SK-MEL-5 (cell line): ENCODE data around the gene CC2D2A. TPM values are rescaled to one million over a fixed set of nuclear protein-coding genes. Genes with fewer than 3 reads are reported as not detected.

Source experiments
- DNase-seq: peaks from one replicate; pipeline ENCODE4 v3.0.0-alpha.2; 2016; ENCODE audit warnings: low read depth, low spot score
- in situ Hi-C: cut with HindIII; loops from 2 replicates; pipeline ENCODE4 v1.10.0; 2016; ENCODE audit warnings: low sequenced_read_pairs, high pct_unique_total_duplicates, low pct_unique_long_range_greater_than_20kb
- total RNA-seq: library from RNA; depleted of rRNA; stranded (reverse); fragments of >200 nt; shearing (Covaris generic); gene quantifications from 2 replicates; pipeline ENCODE4 v1.2.3, GENCODE V29; 2014

The CC2D2A gene
- total RNA-seq, 1 experiment from 2014 or later, result 33.2 TPM

DNA sequence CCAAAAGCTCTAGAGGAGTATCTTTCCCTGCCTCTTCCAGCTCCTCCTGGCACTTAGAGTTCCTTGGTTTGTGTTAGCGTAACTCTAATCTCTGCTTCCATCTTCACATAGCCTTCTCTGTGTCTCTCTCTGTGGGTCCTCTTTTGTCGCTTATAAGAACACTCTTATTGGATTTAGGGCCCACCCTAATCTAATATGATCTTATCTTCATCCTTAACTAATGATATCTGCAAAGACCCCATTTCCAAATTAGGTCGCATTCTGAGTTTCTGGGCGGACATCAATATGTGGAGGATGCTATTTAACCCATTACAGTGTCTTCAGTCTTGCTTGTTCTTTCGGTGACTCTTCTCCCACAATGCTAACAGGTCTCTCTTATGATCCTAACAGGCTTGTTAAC lies 72.3 kb downstream of the CC2D2A start:
- in situ Hi-C loops, result no loop called here
- no peak for DNase-seq

DNA sequence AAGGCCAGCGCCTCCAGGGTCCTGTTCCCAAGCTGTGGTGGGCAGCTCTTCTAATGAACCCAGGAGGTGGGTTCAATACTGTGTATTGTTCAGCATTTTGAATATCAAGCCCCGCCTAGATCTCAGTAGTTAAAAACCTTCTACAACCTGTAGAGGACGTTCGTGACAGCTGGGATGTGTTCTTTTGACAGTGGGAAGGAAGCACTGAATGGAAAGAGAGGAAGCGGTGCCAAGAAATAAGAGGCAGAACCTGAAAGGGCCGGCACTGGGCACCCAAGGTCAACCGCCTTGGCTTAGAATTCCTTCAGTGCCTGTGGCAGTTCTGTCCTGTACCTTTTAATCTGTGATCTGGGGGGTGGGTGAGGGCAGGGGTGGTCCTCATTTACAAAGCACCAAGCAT lies 73.1 kb downstream of the CC2D2A start:
- no peak for DNase-seq
- in situ Hi-C loops, result no loop called here

DNA sequence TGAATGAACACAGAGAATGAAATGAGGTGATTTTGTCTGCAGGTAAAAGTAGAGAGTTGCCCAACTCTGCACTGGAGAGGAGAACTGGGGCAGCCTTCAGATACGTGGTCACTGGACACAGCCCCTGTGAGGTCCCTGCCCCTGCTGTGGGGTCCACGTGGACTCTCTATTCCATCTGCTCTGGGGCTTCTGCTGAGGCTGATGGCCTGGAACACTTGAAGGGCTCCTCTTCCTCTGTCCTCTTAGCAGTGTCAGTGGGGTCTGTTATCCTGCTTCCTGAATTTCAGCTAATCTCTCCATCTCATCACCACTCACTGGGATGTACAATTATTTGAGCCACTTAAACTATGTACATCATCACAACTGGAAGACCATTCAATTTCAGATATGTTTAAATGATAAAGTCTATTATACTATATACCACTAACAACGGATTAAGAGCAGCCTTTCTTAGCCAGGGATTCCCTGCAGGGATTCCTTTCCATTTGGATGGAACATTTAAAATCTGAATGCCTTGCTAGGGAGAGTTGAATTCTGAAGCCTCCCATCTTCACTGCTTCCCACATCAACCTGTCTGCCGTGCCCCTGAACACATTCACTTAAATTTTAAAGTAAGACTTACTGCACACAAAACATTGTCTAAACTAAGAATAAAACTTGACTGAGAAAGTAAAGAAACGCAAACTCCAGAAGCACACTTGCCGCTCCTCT lies 74.0 kb downstream of the CC2D2A start:
- DNase-seq, result no peak
- in situ Hi-C loops, result no loop called here

GRCh38 chr4:15544248-15544729 lies 74.6 kb downstream of the CC2D2A start:
- in situ Hi-C loops, result no loop called here
- DNase-seq, result no peak

GRCh38 chr4:15545371-15545770 lies 75.7 kb downstream of the CC2D2A start:
- in situ Hi-C loops, result no loop called here
- no peak for DNase-seq

DNA sequence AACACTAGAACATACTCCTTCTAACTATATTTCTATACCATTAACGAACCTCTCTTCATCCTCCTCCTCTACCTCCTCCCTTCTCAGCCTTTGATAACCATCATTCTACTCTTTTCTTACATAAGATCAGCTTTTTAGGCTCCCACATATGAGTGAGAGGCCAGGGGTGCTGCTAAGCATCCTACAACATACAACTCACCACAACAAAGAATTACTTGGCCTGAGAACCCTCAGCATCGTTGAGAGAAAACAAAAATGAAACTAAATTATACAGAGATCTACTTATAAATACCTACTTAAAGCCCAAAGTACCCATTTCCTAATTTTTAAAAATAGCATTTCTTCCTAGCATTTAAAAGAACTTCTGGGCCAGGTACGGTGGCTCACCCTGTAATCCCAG lies 77.7 kb downstream of the CC2D2A start:
- no peak for DNase-seq
- in situ Hi-C loops, result no loop called here

DNA sequence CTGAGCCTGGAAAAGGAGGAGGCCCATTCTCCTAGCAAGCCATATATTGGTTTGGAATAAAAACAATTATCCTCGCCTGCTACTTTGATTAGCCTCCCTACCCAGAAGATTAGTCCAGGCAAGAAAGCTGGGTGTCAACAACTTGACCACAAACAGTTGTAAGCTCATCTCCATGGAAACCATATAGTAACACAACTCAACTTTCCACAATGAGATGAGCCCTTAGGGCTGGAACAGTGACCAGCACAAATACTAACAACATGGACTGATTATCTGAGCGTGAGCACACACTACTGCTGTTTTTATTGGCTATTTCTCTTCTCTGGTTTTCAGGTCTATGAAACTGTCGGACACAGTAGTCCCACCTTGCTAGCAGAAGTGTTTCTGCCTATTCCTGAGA lies 80.8 kb downstream of the CC2D2A start:
- in situ Hi-C loops, result no loop called here
- DNase-seq, result peak; percentile 4

DNA sequence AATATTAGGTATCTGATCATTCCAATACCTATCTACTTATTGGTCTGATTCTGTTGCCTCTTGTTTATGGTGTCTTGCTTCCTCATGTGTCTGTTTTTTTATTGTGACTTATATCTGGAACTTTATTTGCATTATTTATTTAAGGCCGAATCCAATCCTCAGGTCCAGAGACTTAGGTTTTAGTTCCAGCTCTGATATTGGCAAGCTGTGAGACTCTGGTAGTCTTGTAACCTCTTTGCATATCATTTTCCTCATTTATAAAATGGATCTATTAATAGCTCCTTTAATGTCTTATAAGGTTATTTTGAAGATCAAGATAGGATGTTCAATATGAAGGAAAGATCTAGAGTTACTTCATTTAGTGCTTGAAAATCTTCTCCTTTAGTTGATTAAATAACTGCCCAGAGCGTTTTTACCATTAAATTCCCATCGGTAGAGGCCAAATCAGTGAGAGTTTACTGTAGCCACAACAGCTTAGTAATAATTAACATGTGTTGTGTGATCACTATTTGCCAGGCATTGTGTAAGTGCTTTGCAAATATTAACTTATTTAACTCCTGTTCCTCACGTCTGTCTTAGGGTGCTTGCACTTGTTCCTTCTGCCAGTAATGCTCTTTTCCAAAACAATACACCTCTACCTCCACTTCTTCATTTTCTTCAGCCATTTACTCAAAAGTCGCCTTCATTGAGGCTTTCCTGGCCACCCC lies 82.2 kb downstream of the CC2D2A start:
- in situ Hi-C loops, result no loop called here
- no peak for DNase-seq

- no peak for DNase-seq
- in situ Hi-C loops, result no loop called here
Measured at GRCh38 chr4:15552557-15553362, 83.1 kb downstream of the CC2D2A start.

DNA sequence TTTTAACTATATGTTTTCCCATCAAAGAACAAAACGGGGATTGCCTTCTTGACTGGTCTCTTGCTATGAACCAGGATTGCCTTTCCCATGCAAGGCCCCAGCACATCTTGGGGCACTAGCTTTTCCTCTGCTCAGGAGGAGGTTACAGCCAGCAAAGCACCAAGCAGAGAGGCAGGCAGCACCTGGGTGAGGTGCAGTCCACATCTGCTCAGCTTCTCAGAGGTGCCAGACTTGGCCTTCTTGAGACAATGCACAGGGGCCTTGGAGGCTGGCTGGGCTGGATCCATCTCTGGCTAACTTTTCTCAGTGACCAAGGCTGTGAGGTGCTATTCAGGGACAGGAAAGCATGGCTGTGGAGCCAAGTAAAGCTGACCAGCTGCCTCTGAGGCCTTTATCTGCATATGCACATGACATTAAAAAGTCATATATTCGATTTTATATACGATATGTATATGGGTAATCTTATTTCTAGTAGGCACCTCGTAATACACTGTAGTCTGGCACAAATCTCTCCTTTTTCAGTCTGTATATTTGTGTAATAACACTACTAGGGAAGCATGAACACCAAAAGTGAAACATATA lies 86.9 kb downstream of the CC2D2A start:
- in situ Hi-C loops, result no loop called here
- DNase-seq, result no peak

DNA sequence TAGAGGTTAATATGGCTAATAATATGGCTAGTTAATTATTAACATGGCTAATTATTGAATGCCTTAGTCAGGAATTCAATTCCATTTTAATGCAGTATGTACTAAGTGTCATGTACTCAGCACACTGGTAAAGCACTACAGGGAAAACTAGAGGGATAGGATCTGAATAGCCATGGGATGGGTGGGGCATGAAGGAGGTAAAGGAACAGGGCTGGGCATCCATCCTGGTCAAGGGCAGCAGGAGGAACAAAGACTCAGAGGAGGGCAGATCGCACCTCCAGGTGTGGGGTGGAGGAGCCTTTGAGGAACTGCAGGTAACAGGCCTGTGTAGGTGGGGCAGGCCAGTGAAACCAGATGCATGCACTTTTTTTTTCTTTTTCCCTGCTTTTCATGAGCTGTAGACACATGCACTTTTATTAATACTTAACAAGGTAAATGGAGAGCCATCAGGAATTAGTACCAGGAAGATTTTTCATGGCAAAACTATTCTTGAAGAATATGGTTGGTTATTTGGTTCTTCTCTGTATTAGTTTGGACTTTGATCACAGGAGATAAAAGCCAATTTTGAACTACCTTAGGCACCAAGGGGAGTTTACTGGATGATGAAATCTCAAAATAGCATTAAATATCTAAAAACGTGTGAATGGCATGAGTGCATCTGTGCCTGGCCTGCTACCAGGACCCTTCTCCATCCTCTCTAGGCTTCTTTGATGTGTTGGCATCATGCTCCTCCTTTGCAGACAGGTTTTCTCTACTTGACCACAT lies 88.3 kb downstream of the CC2D2A start:
- in situ Hi-C loops, result no loop called here
- no peak for DNase-seq

DNA sequence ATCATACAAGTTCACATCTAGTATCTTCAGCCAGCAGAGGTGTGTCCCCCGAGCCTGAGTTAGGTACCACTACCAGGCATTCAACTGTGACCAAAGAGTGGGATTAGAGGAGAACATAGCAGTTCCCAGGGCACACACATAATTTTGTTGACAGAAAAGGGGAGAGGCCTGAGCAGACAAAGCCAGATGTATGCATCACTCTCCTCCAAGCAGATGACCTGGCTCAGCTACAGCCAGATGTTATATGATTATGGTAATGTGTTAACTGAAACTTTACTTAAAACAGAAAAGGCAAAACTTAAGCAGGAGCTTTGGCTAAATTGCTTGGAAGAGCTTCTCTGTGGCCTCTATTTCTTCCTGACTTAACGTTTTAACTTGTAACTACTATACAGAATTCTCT lies 88.9 kb downstream of the CC2D2A start:
- in situ Hi-C loops, result no loop called here

GRCh38 chr4:15562114-15562513 lies 92.4 kb downstream of the CC2D2A start:
- peak; percentile 92 for DNase-seq
- in situ Hi-C loops, result no loop called here

More for the DNA sequence above, 88.9 kb downstream of the CC2D2A start:
- no peak for DNase-seq

DNA sequence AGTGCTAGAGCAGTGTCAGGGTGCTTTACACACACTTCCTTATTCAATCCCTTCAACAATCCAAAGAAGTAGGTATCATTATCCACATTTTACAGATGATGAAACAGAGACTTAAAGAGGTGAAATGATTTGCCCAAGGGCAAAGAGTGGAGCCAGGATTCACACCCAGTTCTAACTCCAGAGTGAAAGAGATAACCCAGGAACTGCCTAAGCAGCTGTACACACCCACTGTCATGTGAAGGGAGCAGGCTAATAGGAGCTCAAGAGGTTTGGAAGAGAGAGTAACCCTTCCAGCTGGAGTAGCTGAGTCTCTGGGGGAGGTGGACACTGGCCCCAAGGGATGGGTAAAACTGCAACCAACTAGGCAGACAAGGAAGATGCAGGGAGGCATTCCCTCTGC lies 92.9 kb downstream of the CC2D2A start:
- DNase-seq, result peak; percentile 49
- in situ Hi-C loops, result no loop called here

DNA sequence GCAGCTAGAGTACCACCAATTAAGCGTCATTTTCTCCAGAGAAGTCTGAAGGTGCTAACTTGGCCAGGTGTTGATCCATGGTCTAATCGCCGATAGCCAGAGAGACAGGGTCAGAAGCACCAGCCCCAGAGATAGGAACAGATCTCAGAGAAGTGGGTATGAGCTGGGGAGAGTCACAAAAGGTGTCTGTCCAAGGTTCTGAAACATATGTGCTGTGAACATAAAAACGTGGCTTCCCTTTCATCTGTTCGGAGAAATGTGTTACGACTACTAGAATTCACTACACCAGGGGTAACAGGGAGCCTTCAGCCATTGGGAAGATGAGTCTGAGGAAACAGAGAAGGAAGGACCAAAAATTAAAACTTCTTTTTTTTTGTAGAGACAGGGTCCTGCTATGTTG lies 94.2 kb downstream of the CC2D2A start:
- in situ Hi-C loops, result no loop called here
- DNase-seq, result no peak

DNA sequence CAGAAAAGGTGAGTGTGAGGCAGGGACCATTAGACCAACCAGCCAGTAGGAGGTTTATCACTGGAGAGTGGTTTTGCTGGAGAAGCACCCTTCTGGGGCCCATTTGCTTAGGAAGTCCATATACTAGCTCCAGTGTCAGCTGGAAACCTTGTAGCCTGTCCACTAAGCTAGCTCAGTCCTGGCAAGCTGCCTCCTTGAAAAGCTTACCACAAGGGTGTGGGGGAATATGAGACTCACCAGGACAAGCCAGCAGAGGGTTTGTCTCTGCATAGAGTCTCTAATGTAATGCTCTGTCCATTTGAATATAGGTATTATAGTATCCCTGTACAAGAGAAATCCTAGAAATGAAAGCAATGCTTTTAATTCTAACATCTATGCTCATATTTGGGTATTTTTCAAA lies 99.1 kb downstream of the CC2D2A start:
- no peak for DNase-seq
- in situ Hi-C loops, result no loop called here

GRCh38 chr4:15569746-15570145 lies 100.1 kb downstream of the CC2D2A start:
- no peak for DNase-seq
- in situ Hi-C loops, result no loop called here
